AG04449 (cell line): ENCODE results near the gene DGUOK.
"Not testable (repeated sequence)": the region's sequence is repeated elsewhere in the genome, so short reads cannot be mapped to it uniquely, and the experiment has no call there.

Experiments used
- CTCF ChIA-PET: fragments of 350-600 bp; formaldehyde crosslinking; extraction: SDS; loops from one replicate; lab custom pipeline; 2021; ENCODE audit warnings: antibody characterized with exemption; lab: Yijun Ruan, JAX
- POLR2A ChIA-PET: fragments of 400-600, 350-600 bp; formaldehyde crosslinking; extraction: SDS; loops from one replicate; lab custom pipeline; 2020; ENCODE audit warnings: antibody characterized with exemption, inconsistent platforms; lab: Yijun Ruan, JAX
- DNase-seq: peaks from one replicate; pipeline ENCODE4 v3.0.0-alpha.2; 2010; ENCODE audit warnings: low read depth, low spot score
- H3K4me3 ChIP-seq: 2 replicates; pipeline ENCODE4 v1.5.1; 2011; ENCODE audit warnings: low read depth, mild to moderate bottlenecking, control low read depth, low read length
- CTCF ChIP-seq: IDR thresholded peaks from one replicate; pipeline ENCODE4 v1.5.1; 2011; ENCODE audit warnings: mild to moderate bottlenecking, moderate library complexity, low read length, control low read depth, inconsistent platforms; ENCODE audit not compliant: insufficient read depth; ENCODE audit errors: missing control alignments

Gene DGUOK

GRCh38 chr2:73937103-73937885 lies 10.6 kb downstream of the DGUOK start:
- TF ChIP-seq CTCF, result no peak
- ChIA-PET POLR2A (interaction anchor here (1.4 kb wide), 1 partner anchor 41 kb away, joined by 5 read pairs; no protein-coding TSS in a partner anchor), CTCF (interaction anchor here (1.0 to 1.2 kb wide), 3 partner anchors 9 to 109 kb away, joined by 3 to 4 read pairs (median 3); partner anchors contain the start of gene STAMBP)
- DNase-seq, result no peak
- no peak overlapping the region for H3K4me3 ChIP-seq

- ChIA-PET POLR2A (interaction anchor here (1.4 kb wide), 1 partner anchor 41 kb away, joined by 5 read pairs; no protein-coding TSS in a partner anchor), CTCF (no interaction called here)
- no peak overlapping the region for H3K4me3 ChIP-seq
- no peak for DNase-seq
- no peak for TF ChIP-seq CTCF
Measured at GRCh38 chr2:73937899-73938298, 11.2 kb downstream of the DGUOK start.

GRCh38 chr2:73938718-73939352 lies 12.2 kb downstream of the DGUOK start:
- CTCF ChIA-PET, result interaction anchor here (0.7 to 1.1 kb wide), 2 partner anchors 24 to 213 kb away, joined by 3 to 4 read pairs; no protein-coding TSS in a partner anchor
- POLR2A ChIA-PET, result interaction anchor here (0.6 to 1.4 kb wide), 5 partner anchors 12 to 100 kb away, joined by 3 to 5 read pairs (median 4); partner anchors contain the start of gene DGUOK
- no peak for TF ChIP-seq CTCF
- peak; percentile 54 for DNase-seq
- no peak overlapping the region for H3K4me3 ChIP-seq

- no peak for DNase-seq
- H3K4me3 ChIP-seq, result no peak overlapping the region
- TF ChIP-seq CTCF, result no peak
- ChIA-PET CTCF (interaction anchor here (0.7 to 1.1 kb wide), 2 partner anchors 24 to 212 kb away, joined by 3 to 4 read pairs; no protein-coding TSS in a partner anchor), POLR2A (interaction anchor here (0.6 to 1.0 kb wide), 4 partner anchors 12 to 101 kb away, joined by 3 to 4 read pairs (median 4); partner anchors contain the start of gene DGUOK)
Measured at GRCh38 chr2:73939419-73939818, 12.7 kb downstream of the DGUOK start.

GRCh38 chr2:73940066-73940465 lies 13.4 kb downstream of the DGUOK start:
- DNase-seq, H3K4me3 ChIP-seq, POLR2A ChIA-PET, CTCF ChIA-PET: not testable (repeated sequence)

GRCh38 chr2:73942664-73943063 lies 16.0 kb downstream of the DGUOK start:
- POLR2A ChIA-PET, result no interaction called here
- no peak for DNase-seq
- no peak for TF ChIP-seq CTCF
- no peak overlapping the region for H3K4me3 ChIP-seq
- CTCF ChIA-PET, result no interaction called here
